UCSD-AML1 (cell line): ENCODE results near the gene SLC39A11.

ENCODE experiments used
- DNase-seq: peaks from one replicate; lab custom pipeline; 2025; ENCODE audit not compliant: unreplicated experiment; lab: John Stamatoyannopoulos, UW

Gene SLC39A11

GRCh38 chr17:72882426-72882825 is 210.1 kb downstream of the SLC39A11 start:
- no peak for DNase-seq

GRCh38 chr17:72879877-72880276 is 212.6 kb downstream of the SLC39A11 start:
- no peak for DNase-seq

- DNase-seq, result no peak
These were observed 213.4 kb downstream of the SLC39A11 start for GRCh38 chr17:72878975-72879660.

GRCh38 chr17:72877348-72877747 is 215.1 kb downstream of the SLC39A11 start:
- DNase-seq, result no peak

GRCh38 chr17:72876413-72876812 is 216.1 kb downstream of the SLC39A11 start:
- no peak for DNase-seq

GRCh38 chr17:72875361-72875760 is 217.1 kb downstream of the SLC39A11 start:
- no peak for DNase-seq

- no peak for DNase-seq
These were observed 220.1 kb downstream of the SLC39A11 start for GRCh38 chr17:72872396-72872795.

GRCh38 chr17:72870367-72870985 is 222.0 kb downstream of the SLC39A11 start:
- no peak for DNase-seq

- DNase-seq, result no peak
These were observed 222.9 kb downstream of the SLC39A11 start for GRCh38 chr17:72869630-72870029.

- no peak for DNase-seq
These were observed 226.5 kb downstream of the SLC39A11 start for GRCh38 chr17:72865954-72866353.

- DNase-seq, result no peak
These were observed 228.8 kb downstream of the SLC39A11 start for GRCh38 chr17:72863526-72864211.

- no peak for DNase-seq
These were observed 230.1 kb downstream of the SLC39A11 start for GRCh38 chr17:72862276-72862999.

- DNase-seq, result no peak
These were observed 230.7 kb downstream of the SLC39A11 start for GRCh38 chr17:72861811-72862210.

- DNase-seq, result no peak
These were observed 231.7 kb downstream of the SLC39A11 start for GRCh38 chr17:72860778-72861177.

- DNase-seq, result no peak
These were observed 233.5 kb downstream of the SLC39A11 start for GRCh38 chr17:72858826-72859495.

- DNase-seq, result no peak
These were observed 238.8 kb downstream of the SLC39A11 start for GRCh38 chr17:72853440-72854415.

- no peak for DNase-seq
These were observed 240.1 kb downstream of the SLC39A11 start for GRCh38 chr17:72852277-72852938.

GRCh38 chr17:72850410-72851118 is 241.9 kb downstream of the SLC39A11 start:
- DNase-seq, result no peak

GRCh38 chr17:72846399-72846798 is 246.1 kb downstream of the SLC39A11 start:
- DNase-seq, result no peak
